Pulmonary artery endothelial cell (primary cell): ENCODE measurements around the gene SCARB1. TPM values are rescaled to one million over a fixed set of nuclear protein-coding genes. Genes with fewer than 3 reads are reported as not detected.

Experiments used
- DNase-seq: peaks from one replicate; pipeline ENCODE4 v3.0.0-alpha.2; 2011; ENCODE audit warnings: low read depth, low spot score
- total RNA-seq: library from RNA; depleted of rRNA; stranded (reverse); fragments of >200 nt; gene quantifications from 2 replicates; pipeline ENCODE4 v1.2.3, GENCODE V29; 2014

SCARB1 gene
- total RNA-seq, 1 donor from 2014 or later: 30.3 TPM

GRCh38 chr12:124777399-124778372 is 86.0 kb downstream of the SCARB1 start:
- no peak for DNase-seq

GRCh38 chr12:124776125-124776513 is 87.5 kb downstream of the SCARB1 start:
- DNase-seq: no peak

GRCh38 chr12:124774462-124775167 is 89.0 kb downstream of the SCARB1 start:
- DNase-seq: peak; percentile 26

- no peak for DNase-seq
These were observed 89.6 kb downstream of the SCARB1 start for GRCh38 chr12:124774054-124774461.

GRCh38 chr12:124772289-124773170 is 91.1 kb downstream of the SCARB1 start:
- DNase-seq: no peak

- no peak for DNase-seq
These were observed 92.0 kb downstream of the SCARB1 start for GRCh38 chr12:124771462-124772288.

- no peak for DNase-seq
These were observed 92.9 kb downstream of the SCARB1 start for GRCh38 chr12:124770728-124771127.

- DNase-seq: no peak
These were observed 93.7 kb downstream of the SCARB1 start for GRCh38 chr12:124769881-124770512.

GRCh38 chr12:124769163-124769530 is 94.5 kb downstream of the SCARB1 start:
- no peak for DNase-seq

- no peak for DNase-seq
These were observed 95.1 kb downstream of the SCARB1 start for GRCh38 chr12:124768452-124769162.

- no peak for DNase-seq
These were observed 96.4 kb downstream of the SCARB1 start for GRCh38 chr12:124767066-124767821.

GRCh38 chr12:124766727-124767065 is 97.0 kb downstream of the SCARB1 start:
- DNase-seq: no peak

- no peak for DNase-seq
These were observed 97.8 kb downstream of the SCARB1 start for GRCh38 chr12:124765581-124766489.

- no peak for DNase-seq
These were observed 98.6 kb downstream of the SCARB1 start for GRCh38 chr12:124764870-124765580.

- DNase-seq: peak; percentile 40
These were observed 99.2 kb downstream of the SCARB1 start for GRCh38 chr12:124764451-124764850.

GRCh38 chr12:124763594-124763979 is 100.1 kb downstream of the SCARB1 start:
- DNase-seq: no peak
